COLO829 (cell line): ENCODE results near the gene GAREM1.

ENCODE experiments used
- DNase-seq: peaks from one replicate; pipeline ENCODE4 v3.0.0; 2012; ENCODE audit warnings: low spot score

Gene GAREM1

DNA sequence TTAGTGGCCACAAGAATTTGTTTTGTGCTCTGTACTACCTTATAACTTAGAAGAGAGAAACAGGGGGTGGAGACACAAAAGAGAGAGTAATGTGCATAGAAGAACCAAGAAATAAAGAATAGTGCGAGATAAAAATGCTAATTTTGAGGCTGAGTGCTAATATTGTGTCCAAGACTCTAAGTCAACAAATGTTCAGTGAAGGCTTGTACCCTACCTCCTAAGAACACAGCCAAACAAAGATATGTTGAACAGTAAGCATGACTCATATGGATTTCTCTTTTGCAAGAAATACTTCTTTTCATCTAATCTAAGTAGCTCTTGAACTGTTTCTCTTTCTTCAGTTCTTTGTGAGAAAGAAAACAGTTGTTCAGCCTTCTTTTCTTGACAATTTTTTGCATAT lies 45.2 kb downstream of the GAREM1 start:
- DNase-seq, result peak; percentile 60

DNA sequence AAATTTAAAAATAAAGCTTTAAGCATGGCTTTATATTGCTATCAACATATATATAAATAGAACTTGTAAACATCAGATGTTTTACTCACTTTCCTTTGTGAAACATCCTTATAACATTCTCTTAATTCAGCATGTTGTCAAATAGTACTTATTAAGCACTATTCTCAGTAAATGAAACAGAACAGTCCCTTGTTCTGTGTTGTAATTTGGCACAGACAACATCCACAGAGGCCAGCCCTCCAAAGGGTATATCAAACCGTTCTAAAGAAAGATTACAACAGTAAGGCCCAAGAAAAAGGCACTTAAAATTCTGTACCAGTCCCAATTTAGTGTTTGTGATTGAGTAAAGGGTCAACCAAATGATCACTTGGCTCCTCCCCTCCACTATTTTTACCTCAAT lies 46.0 kb downstream of the GAREM1 start:
- DNase-seq, result peak; percentile 28

DNA sequence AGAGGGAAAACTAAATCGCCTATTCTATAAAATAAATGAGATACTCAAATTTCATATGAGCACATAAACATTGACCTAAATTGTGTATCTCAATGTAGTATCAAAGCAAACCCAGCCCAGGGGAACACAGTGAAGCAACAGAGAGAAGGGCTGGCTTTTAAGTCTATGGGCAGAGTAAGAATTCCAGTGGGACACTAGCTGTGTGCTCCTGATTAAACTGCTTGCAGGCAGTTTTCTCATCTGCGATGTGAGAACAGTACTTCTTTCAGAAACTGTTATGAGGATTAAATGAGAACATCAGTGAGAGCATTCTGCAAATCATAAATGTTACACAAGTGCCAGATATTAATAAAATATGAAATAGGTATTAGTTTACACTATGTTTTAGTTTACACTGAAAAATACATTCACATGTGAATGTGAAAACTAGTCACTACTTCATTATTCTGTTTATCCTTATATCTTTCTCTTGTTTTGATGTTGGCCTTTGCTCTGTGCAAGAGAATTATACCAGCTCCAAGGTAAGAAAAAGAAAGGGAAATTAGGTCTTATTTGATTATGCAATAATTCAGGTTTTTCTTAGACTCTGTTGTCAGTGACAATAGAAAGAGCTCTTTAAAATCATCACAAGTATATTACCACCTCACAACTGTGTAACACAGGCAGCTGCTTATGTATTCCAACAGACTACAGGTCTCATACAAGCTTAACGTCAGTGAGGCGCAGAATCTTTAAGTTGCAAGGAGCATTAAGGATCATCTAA lies 47.5 kb downstream of the GAREM1 start:
- peak; percentile 57 for DNase-seq

DNA sequence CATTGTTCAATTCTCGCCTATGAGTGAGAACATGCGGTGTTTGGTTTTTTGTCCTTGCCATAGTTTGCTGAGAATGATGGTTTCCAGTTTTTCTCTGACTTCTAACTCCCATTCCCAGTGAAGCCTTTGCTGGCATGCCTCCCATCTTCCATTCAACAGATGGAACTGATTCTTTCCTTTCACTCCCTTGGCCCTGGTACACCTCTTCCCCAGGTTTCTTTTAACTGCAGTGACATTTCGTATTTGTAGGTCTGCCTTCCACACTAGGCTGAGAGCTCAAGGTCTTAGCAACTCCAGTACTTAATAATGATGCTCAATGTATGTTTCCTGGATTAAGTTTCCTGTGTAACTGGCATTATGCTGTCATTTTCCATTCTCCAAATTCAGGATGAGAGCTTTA lies 48.5 kb downstream of the GAREM1 start:
- no peak for DNase-seq

DNA sequence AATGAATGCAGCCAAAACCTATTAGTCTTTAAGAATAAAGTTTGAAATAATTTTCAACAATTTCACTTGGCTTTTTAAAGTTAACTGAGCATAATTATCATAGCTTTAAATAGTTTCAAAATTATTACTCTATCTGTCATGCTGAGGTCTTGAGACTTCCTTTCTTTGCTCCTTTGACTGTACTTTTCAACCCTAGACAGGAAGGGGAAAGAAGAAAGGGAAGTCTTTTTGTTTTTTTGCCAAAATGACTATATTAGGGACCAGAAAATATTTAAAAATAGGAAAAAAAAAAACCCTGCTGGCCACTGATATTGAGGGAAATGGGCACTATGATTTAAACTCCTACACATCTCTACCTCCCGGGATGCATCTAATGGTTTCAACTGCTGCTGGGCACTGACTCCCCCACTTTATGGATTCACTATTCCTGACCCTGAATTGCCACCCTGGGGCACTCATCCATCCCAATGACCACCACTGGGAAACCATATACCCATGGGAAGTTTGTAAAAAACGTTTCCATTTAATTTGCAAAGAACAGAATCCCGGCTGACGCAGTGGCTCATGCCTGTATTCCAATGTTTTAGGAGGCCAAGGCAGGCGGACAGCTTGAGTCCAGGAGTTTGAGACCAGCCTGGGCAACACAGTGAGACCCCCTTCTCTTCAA lies 50.5 kb downstream of the GAREM1 start:
- peak; percentile 21 for DNase-seq

DNA sequence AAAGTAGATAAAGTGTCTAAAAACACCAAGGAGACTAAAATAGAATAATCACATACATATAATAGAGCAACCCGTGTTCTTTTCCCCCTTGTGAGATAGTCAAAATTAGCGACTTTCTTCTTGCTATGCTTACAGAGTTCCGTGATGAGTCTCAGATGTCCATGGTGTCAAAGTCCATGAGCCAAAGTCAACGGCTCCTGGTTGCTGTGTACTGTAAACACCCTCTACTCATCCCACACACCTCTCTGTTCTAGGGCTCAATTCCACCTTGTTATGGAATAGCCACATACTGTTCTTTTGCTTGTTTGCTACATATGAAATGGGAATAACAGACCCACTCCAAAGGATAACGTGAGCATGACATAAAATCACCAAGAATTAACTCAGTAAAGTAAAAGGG lies 52.5 kb downstream of the GAREM1 start:
- DNase-seq, result no peak

DNA sequence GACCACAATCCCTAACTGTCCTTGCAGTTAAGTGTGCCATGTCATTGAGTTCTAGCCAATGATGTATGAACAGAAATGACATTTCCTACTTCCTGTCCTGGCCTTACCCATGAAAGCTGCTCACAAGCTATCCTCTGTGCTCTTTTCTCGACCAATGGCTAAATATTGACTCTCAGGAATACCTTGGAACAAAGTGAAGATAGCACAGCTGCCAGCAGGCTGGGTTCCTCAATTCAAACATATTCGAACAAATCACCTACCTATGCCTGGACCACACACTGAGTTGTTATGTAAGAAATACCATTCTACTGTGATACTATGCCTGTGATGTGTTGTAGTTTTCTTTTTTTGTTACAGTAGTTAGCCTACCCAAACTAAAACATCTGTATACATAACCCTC lies 65.1 kb downstream of the GAREM1 start:
- DNase-seq, result no peak

DNA sequence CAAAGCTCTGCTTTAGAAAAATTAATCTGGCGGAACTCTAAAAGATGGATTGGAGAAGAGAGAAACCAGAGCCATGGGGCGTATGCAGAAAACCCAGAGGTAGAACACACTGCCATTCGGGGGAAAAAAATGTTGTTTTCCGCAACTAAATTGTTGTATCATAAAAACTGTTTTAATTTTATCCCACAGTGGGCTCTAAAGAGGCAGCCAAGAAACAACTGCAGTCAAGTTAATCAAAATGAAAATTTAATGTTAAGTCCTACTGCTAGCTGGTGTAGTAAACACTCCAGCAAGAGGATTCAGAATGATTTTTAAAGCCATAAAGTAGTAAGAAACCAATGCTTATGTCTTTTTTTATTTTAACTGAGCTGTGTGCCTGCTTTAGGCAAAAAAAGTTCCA lies 69.1 kb downstream of the GAREM1 start:
- DNase-seq, result no peak

DNA sequence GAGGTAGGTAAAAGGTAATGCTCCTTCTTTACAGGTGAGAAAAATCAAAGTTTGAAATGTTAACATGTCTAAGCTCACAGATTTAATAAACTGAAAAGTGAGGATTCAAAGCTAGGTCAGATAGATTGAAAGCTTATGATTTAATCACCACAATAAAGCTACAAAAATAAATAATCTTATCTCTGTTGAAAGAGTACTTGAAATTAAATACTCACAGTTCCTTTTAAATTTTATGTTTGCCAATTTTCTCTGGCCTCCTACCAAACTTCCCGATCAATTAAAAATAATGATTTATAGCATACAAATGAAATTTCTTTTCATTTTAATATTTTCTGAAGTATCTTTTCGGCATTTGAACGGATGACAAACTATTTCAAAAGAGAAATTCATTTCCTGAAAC lies 77.3 kb downstream of the GAREM1 start:
- DNase-seq, result no peak

DNA sequence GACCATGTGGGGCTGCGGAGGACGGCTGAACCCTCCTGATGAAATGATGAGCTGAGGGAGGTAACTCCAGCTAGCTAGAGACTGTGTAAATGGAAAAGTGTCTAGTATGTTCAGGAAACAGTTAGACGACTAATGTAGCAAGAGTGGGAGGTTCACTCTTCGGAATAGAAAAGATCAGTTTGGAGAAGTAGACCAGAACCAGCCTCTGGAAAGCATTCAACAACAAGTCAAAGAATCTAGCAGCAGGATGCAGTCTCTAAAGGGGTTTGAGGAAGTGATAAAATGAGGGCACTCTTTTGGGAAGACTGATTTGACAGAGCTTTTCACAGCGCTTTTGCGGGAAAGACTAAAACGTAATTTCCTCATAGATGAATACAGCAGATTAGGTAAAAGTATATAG lies 79.6 kb downstream of the GAREM1 start:
- DNase-seq, result no peak

DNA sequence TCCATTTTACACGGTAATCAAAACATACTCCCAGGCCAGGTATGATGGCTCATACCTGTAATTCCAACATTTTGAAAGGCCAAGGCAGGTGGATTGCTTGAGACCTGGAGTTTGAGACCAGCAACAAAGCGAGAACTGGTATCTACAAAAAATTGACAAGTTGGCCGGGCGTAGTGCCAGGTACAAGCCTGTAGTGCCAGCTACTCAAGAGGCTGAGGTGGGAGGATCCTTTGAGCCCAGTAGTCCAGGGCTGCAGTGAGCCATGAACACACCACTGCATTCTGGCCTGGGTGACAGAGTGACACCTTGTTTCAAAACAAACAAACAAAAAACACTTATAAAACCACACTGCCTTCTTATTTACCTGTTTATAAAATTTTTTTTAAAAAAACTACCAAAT lies 80.8 kb downstream of the GAREM1 start:
- no peak for DNase-seq

DNA sequence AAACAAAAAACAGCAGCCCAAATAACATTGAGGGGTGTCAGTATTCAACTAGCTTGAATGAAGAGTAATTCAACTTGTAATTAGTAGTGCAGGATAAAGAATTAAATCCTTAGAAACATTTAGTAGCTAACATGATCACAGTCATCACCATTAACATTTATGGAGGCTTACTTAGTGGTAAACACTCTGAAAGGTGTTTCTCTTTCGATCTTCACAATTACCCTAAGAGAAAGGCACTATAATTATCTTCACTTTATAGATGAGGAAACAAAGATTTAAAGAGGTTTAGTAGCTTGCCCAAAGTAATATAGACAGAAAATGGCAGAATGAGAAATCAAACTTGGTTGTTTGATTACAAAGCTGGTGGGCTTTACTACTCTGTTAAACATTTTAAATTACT lies 81.5 kb downstream of the GAREM1 start:
- DNase-seq, result no peak

DNA sequence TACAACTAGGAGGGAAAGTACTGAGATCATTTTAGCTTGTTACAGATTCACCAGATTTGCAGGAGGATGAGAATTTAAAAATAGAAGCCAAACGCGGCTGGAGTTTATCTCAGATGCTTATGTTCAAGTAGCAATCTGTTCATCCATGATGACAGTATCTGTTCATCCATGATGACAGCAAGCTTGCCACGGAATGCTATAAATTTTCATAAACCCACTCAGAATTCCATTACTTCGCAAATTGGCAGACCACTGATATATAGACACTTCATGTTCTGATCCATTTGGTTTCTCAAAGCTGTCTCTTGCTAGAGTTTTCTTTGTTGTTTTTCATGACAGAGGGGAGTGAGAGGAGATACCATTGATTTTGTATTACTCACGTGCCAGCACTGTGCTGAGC lies 84.2 kb downstream of the GAREM1 start:
- no peak for DNase-seq

DNA sequence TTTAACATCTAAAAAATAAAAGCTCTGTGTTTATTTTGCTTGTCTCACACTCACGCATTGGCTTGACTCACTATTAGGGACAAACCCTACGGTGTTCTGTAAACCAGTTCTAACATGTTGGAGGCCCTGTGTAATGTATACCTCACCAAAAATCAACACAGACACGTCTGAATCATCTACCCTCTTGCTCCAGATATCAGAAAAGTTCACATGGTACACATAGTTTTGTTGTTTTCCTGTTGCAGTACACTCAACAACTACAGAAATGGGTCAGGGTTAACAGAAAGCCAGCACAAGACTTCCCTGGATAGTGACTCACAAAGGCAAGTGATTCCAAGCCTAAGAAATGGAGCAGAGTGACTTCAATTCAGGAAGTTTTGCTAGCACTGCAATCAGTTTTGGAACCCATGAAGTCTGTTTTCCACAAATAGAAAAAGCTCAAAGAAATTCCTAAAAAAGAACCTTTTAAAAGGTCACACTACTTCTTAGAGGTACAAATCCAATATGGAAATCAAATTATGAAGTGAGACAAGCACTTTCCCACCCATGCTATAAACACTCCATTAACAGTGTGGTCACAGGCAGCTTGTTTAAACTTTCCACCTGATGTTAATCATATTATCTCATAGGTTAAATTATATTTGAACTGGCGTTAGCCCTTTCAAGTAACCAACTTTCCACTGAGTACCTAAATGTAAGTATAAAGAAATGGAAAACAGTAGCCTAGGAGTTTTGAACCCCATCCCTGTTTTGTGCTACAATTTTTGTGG lies 87.4 kb downstream of the GAREM1 start:
- peak; percentile 25 for DNase-seq

DNA sequence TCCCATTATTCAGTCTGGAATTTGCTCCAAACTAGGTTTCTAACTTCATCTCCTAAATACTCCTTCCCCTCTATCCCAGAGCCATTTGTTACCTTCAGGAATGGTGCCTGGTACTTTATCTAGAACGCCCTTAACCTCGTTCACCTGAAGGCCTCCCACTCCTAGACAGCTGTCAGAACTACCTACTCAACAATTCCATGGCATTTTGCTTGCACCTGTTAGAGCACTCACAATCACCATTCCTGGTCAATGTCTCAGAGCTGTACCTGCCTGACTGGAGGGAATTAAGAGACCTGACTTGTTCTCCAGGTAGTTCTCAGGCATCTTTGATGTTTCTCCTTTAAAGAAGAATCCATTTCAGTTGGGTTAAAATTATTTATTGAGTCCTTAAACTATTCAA lies 88.9 kb downstream of the GAREM1 start:
- DNase-seq, result no peak

DNA sequence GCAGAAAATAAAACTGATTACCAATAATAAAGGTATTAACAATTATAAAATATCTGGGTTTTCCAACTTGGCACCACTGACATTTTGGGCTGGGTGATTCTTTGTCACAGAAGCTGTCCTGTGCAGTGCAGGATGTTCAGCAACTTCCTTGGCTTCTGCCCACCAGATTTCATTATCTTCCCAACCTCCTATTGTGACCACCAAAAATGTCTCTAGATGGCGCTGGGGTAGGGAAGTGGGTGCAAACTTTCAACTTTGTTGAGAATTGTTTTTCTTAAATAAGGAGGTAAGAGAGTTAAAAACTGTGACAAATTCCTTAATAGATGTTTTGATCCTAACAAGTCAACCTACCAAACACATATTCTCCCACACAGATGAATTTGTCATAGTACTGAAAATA lies 90.1 kb downstream of the GAREM1 start:
- no peak for DNase-seq

DNA sequence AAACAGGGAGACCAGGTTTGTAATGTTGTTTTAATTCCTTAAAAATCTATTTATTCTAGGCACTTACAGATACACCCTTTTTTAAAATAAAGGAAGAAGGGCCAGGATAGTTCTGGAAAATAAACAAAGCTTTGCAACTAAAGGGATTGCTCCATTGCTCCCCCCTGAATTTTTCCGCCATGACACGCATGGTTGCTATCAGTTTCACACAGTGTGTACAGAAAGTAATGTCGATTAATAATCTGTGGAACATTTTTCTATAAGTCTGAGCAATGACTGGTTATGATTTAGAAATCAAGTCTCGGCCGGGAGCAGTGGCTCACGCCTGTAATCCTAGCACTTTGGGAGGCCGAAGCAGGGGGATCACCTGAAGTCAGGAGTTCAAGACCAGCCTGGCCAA lies 90.8 kb downstream of the GAREM1 start:
- DNase-seq, result no peak

DNA sequence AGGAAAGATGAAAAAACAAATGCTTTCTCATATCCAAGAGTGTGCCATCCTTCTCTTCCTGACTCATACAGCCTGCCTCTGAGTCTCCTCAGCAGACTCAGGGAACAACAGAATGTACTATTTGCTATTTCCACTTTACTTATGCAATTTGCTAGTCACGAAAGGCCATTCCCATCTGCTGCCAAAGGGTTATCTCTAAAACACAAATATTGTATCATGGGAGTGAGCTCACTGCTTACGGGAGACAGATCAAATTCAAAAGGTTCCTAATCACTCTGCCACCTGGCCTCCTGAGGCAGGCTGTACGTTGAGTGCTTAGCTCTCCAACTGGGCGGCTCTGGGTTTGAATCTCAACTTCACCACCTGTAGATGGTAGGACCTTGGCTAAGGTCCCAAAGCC lies 92.0 kb downstream of the GAREM1 start:
- DNase-seq, result peak; percentile 36

DNA sequence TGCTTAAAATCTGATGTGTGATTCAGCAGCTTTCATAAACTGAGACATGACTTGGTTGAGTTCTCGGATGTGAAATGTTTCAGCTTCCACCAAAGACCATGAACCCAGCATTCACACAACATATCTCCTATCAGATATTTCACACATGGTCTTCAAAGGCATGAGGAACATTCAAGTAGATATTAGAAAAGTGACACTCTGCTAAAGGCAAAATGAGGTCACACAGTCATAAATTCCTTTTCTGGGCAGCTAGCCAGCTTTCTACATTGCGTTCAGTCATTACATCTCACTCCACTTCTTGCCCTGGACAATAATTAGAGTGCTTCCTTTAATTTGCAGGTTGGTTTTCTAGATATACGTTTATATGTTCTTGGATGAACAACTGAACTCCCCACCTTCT lies 96.7 kb downstream of the GAREM1 start:
- no peak for DNase-seq

DNA sequence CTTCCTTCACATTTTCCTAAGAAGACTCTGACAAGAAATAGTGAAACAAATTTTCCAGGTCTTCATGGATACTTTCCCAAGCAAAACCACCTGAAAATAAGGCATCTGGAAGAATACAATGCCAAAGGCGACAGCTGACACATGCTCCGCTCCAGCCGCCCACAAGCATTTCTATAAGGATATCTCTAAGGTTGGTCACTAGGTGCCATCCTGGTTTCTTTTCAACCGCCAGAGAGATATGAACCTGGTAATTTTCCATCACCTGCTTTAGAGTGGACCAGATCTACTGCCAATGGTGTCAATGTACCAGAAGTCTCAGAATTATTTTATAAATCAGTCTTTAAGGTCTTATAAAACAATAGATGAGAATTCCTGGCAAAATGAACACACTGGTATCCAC lies 97.2 kb downstream of the GAREM1 start:
- DNase-seq, result no peak

DNA sequence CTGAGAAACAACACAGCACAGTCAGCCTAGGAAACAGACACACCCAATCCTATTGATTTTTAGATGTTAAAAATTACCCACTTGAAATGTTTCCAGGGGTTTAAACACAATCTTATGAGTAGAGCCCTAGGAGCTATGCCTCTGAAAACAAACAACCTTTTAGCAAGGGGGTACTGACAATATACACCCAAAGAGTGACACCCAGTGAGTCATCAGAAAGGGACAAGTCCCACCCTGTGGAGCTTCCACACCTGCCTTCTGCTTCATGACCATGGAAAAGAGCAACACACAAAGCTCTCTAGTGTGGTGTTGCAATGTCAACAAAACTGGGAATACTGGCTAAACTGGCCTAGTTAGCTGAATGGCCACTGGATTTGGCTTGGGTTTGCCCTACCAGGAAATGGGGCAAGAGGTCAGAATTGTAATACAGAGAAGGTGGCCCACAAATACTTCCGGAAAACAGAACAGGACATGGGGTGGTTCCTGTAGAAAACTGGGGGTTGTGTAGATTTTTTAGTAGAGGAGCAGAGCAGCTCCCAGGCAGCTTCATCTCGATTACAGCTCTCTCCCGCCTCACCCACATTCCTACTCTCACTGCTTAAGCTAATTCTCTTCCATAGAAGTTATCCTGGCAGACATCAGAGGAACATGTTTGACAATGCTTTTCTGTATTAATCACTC lies 98.2 kb downstream of the GAREM1 start:
- no peak for DNase-seq

DNA sequence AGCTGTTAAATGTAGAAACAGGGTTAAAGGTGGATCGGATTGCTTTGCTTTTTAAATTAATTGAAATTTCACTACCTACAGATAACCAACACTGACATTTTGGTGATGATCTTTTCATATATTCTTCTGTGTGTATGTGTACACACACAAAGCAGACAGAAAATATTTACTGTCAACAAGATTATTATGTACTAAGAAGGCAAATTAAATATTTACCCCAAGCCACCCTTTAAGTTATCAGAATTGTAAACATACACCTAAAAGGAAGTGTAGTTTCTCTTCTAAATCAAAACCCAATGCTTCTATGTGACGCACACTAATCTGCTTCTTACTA lies 98.7 kb downstream of the GAREM1 start:
- DNase-seq, result no peak

DNA sequence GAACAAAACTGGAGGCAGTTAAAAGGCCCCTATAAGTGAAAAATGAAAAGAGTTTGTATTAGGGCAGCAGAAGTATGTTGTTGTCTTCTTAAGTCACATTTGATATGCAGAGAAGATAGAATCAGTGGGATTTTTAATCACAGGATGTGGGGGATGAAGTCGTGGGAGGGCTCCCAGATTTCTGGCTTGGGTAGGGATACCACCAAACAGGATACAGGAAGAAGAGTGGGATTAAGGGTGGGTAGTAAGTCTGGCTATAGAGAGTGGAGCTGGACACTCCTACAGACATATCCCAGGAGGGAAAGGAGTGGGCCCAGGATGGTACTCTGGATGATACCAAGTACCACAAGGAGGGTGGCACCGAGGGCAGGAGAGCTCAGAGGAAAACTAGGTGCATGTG lies 99.3 kb downstream of the GAREM1 start:
- DNase-seq, result no peak
